Activated B cell treated with CpG ODN at 0.5 μM for 24 hours (primary cell): Measurements from ENCODE around the gene VPS16. TPM values are rescaled to one million over a fixed set of nuclear protein-coding genes. Genes with fewer than 3 reads are reported as not detected.

ENCODE experiments used
- ATAC-seq: fragments of 200-7000 bp; cut with Tn5 transposase; one replicate; pipeline ENCODE4 v1.10.0; 2021; ENCODE audit warnings: low read depth, mild to moderate bottlenecking, moderate library complexity
- CTCF ChIA-PET: fragments of 350-600 bp; sonication (Branson Sonifier 250); formaldehyde crosslinking; loops from one replicate; lab custom pipeline; 2021; ENCODE audit warnings: antibody characterized with exemption; lab: Charles Lee
- POLR2A ChIA-PET: fragments of 350-600 bp; sonication (Branson Sonifier 250); formaldehyde crosslinking; loops from one replicate; lab custom pipeline; 2021; ENCODE audit warnings: antibody characterized with exemption; lab: Charles Lee
- DNase-seq: peaks from one replicate; pipeline ENCODE4 v3.0.0; 2022
- H3K27ac Mint-ChIP-seq: one replicate; pipeline ENCODE4 v1.8.0; 2020; ENCODE audit warnings: mixed read lengths
- H3K27me3 Mint-ChIP-seq: one replicate; pipeline ENCODE4 v1.8.0; 2021; ENCODE audit warnings: mixed read lengths
- H3K36me3 Mint-ChIP-seq: one replicate; pipeline ENCODE4 v1.8.0; 2021; ENCODE audit warnings: low read depth, mixed read lengths
- H3K4me1 Mint-ChIP-seq: one replicate; pipeline ENCODE4 v1.8.0; 2021; ENCODE audit warnings: mixed read lengths
- H3K4me3 Mint-ChIP-seq: one replicate; pipeline ENCODE4 v1.8.0; 2020; ENCODE audit warnings: mild to moderate bottlenecking, mixed read lengths
- H3K9me3 Mint-ChIP-seq: one replicate; pipeline ENCODE4 v1.8.0; 2020; ENCODE audit warnings: mixed read lengths
- intact Hi-C: fragments of 100-400 bp; cut with micrococcal nuclease; formaldehyde crosslinking; loops from one replicate; pipeline ENCODE4 v1.15.1; 2024
- total RNA-seq: library from RNA; stranded (reverse); gene quantifications from 2 replicates; pipeline ENCODE4 v1.2.3, GENCODE V29; 2022
- TF ChIP-seq, protein P1 (sequence below): fragments of 200-600 bp; IDR thresholded peaks from one replicate; pipeline ENCODE4 v1.8.0; 2022; ENCODE audit warnings: antibody characterized with exemption, mild to moderate bottlenecking

Gene VPS16
- total RNA-seq, 1 donor from 2014 or later: 54.7 TPM

DNA sequence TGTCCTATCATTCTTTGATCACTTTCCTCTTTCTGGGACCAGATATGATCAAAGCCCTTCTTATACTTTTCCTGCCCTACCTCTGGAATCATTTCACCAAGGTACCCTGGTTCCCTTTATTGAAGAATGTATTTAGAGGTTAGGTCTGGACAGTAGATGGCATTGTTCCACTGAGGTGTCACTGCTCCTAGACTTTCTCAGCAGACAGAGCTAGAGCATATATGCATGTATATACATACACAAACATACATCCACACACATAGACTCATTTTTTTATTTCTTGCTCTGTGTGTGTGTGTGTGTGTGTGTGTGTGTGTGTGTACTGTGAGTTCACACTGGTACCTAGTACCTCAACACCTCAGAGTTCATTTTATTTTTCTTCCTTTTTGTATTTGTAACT is 73.6 kb downstream of the VPS16 start:
- Mint-ChIP-seq H3K36me3 (peaks cover 5% of the 10 kb centered on the region), H3K27ac (no peak overlapping the region), H3K27me3 (no peaks in the 10 kb centered on the region), H3K4me3 (no peak overlapping the region), H3K9me3 (no peaks in the 10 kb centered on the region), H3K4me1 (peaks cover 4% of the 10 kb centered on the region)
- POLR2A ChIA-PET: no interaction called here
- CTCF ChIA-PET: no interaction called here
- DNase-seq: no peak
- TF ChIP-seq, protein P1, sequence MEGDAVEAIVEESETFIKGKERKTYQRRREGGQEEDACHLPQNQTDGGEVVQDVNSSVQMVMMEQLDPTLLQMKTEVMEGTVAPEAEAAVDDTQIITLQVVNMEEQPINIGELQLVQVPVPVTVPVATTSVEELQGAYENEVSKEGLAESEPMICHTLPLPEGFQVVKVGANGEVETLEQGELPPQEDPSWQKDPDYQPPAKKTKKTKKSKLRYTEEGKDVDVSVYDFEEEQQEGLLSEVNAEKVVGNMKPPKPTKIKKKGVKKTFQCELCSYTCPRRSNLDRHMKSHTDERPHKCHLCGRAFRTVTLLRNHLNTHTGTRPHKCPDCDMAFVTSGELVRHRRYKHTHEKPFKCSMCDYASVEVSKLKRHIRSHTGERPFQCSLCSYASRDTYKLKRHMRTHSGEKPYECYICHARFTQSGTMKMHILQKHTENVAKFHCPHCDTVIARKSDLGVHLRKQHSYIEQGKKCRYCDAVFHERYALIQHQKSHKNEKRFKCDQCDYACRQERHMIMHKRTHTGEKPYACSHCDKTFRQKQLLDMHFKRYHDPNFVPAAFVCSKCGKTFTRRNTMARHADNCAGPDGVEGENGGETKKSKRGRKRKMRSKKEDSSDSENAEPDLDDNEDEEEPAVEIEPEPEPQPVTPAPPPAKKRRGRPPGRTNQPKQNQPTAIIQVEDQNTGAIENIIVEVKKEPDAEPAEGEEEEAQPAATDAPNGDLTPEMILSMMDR: no peak
- intact Hi-C loops: loop anchor here (1.0 kb wide), 1 partner anchor 87 kb away; no protein-coding TSS in a partner anchor
- no peak for ATAC-seq

Other genes starting within 250 kb of the VPS16 start
- gene NOP56, start 188.1 kb upstream of the VPS16 start, total RNA-seq: 327 and 333 TPM in 2 replicates
- gene IDH3B, start 176.5 kb upstream of the VPS16 start, total RNA-seq: 121 and 127 TPM in 2 replicates
- gene EBF4, start 148.0 kb upstream of the VPS16 start, total RNA-seq: 1.6 and 2.4 TPM in 2 replicates
- 8.5 and 9.8 TPM in 2 replicates for gene CPXM1, start 40.1 kb upstream of the VPS16 start, total RNA-seq
- not detected in 2 replicates for gene C20orf141, start 25.8 kb upstream of the VPS16 start, total RNA-seq
- not detected in 2 replicates for gene TMEM239, start 24.4 kb upstream of the VPS16 start, total RNA-seq
- gene PCED1A, start 90 bp upstream of the VPS16 start, total RNA-seq: 53.2 and 59.1 TPM in 2 replicates
- 43.6 and 46.7 TPM in 2 replicates for gene PTPRA, start 32.7 kb downstream of the VPS16 start, total RNA-seq
- 0.75 TPM in 1 of 2 replicates, not detected in the other for gene GNRH2, start 202.9 kb downstream of the VPS16 start, total RNA-seq
- 30.6 and 34.7 TPM in 2 replicates for gene MRPS26, start 205.3 kb downstream of the VPS16 start, total RNA-seq
- gene OXT, start 230.9 kb downstream of the VPS16 start, total RNA-seq: not detected in 2 replicates
- gene AVP, start 244.0 kb downstream of the VPS16 start, total RNA-seq: not detected in 2 replicates